ENCODE measurements around the gene LENEP.

Gene LENEP

DNA sequence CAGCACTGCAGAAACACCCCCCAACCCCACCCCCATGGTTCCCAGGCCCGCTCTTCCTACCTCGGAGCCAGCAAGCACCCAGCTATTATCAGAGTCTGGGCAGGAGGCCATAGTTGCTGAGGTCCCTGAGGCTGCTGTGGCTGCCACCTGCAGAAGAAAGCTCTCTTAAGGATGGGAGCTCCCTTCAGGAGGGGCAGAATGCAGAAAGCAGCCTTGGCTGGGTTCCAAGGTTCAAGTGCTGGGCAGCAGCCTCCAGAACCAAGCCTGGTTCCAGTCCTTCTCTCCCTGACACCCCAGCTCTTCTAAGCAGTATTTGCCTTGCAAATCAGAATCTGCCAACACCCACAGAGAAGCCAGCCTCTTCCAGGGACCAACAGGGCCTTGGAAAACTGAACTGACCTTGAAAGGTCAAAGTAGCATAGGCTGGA lies 39.8 kb upstream of the LENEP start:
- Histone ChIP-seq H3K9me3 (ENCODE audit: control insufficient read depth, low read length) (no peaks in the 10 kb centered on the region), H3K4me3 (ENCODE audit: insufficient read depth, low read depth, low read length, poor library complexity, severe bottlenecking) (peak overlapping the region; percentile 43), H3K27ac (ENCODE audit: insufficient read depth, low read length, poor library complexity, severe bottlenecking) (peak overlapping the region; percentile 99), H3K4me1 (ENCODE audit: control insufficient read depth, insufficient read depth, low read length, poor library complexity, severe bottlenecking) (peaks cover 61% of the 10 kb centered on the region), H3K27me3 (replicated peaks; ENCODE audit: control insufficient read depth, insufficient read depth, low read length, poor library complexity, severe bottlenecking) (no peaks in the 10 kb centered on the region), H3K36me3 (ENCODE audit: control insufficient read depth, insufficient read depth, low read length) (peaks cover 22% of the 10 kb centered on the region)
- no peak for DNase-seq

DNA sequence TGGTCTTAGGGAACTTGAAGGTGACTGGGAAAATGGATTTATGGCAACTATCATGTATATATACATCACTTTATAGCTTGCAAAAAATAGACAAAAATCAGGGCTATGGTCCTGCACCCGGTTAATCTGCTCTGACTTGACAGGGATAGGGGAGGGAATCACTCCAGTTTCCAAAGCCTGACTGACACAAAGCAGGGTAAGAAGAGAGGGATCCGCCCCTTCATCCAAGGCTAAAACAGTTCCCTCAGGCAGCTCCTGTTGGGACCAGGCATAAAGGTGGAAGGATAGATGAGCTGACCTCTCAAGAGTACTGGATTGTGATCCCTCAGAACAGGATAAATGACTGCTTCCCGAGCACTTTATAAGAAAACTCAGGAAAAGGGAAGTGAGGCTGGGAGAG lies 38.8 kb upstream of the LENEP start:
- Histone ChIP-seq H3K27me3 (replicated peaks; ENCODE audit: control insufficient read depth, insufficient read depth, low read length, poor library complexity, severe bottlenecking) (no peaks in the 10 kb centered on the region), H3K9me3 (ENCODE audit: control insufficient read depth, low read length) (no peaks in the 10 kb centered on the region), H3K27ac (ENCODE audit: insufficient read depth, low read length, poor library complexity, severe bottlenecking) (peak overlapping the region; percentile 99), H3K4me1 (ENCODE audit: control insufficient read depth, insufficient read depth, low read length, poor library complexity, severe bottlenecking) (peaks cover 61% of the 10 kb centered on the region), H3K4me3 (ENCODE audit: insufficient read depth, low read depth, low read length, poor library complexity, severe bottlenecking) (peak overlapping the region; percentile 43), H3K36me3 (ENCODE audit: control insufficient read depth, insufficient read depth, low read length) (peaks cover 27% of the 10 kb centered on the region)
- no peak for DNase-seq

DNA sequence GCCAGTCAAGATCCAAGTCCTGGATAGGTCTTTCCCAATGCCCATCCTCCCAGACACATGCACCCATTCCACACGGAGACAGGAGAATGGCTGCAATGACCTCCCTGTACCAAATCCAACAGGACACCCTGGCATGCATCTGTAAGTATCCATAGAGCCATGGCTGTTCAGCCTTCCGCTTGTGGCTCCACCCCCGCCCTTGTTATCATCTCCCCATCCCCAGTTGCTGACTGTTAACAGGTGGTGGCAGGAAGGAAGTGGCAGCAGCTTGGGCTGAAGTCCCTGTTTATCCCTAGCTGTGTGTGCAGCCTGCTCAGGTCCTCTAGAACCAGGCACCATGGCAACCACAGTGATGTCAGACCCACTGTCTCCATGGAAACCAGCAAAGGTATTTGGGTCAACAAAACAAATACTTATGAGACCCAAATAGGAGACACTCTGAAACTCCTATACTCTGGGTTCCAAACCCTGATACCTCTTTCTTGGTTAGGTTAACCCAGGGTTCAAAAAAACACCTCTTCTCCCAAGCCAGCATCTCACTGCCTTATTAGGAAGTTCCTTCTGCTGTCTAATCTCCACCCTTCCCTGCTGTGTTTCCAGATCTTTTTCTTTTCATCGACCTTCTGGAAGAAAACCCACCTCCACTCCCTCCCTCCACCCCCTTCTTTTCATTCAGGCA lies 38.2 kb upstream of the LENEP start:
- H3K36me3 ChIP-seq (ENCODE audit: control insufficient read depth, insufficient read depth, low read length), result peaks cover 28% of the 10 kb centered on the region
- H3K4me1 ChIP-seq (ENCODE audit: control insufficient read depth, insufficient read depth, low read length, poor library complexity, severe bottlenecking), result peaks cover 60% of the 10 kb centered on the region

DNA sequence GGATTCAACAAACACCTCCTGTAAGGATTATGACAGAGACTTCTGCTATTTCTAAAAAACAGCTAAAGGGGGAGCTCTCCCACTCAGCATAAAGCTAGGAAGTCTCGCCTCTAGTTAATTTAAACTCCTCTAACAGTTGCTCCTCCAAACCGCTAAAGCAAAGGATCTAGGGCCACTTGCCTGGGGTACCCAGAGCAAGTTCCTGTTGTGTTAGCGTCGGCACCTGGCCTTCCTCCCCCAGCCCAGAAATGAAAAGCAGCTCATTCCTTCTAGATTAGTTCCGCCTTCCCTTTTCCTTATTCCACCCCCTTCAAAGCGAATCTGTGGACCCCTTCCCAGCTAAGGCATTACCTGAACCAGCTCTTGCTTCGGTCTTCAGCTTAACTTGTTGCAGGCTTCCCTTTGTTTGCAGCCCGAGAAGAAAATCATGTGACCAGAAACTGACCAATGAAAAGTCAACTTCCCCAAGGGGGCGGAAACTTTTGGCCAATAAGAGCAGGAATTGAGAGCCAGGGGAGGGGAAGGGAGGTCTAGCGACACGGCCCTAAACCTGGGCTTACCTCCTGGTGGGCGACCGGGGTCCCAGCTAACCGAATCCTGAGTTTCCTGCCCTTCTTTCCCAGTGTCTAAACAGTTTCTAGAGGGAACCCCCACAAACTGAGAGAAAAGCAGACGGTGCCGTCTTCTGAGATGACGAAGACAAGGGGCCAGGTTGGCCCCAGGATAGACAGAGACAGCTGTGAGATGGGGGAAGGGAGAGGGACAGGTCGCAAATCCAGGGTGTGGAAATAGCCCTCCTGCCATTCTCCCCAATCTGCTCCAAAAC lies 37.5 kb upstream of the LENEP start, which contains the start of gene PBXIP1:
PBXIP1 (minus strand) TSS at position 382 of the 826 bp plus-strand sequence. CDS start 2,378 bp downstream, outside the sequence.
- H3K4me1 ChIP-seq (ENCODE audit: control insufficient read depth, insufficient read depth, low read length, poor library complexity, severe bottlenecking), result peaks cover 58% of the 10 kb centered on the region
- H3K4me3 ChIP-seq (ENCODE audit: insufficient read depth, low read depth, low read length, poor library complexity, severe bottlenecking), result peak within 1 kb of the TSS; percentile 60
- DNase-seq, result peak; percentile 65 to 80 (median 79)
- no peaks in the 10 kb centered on the region for H3K9me3 ChIP-seq (ENCODE audit: control insufficient read depth, low read length)
- no peaks in the 10 kb centered on the region for H3K27me3 ChIP-seq (replicated peaks; ENCODE audit: control insufficient read depth, insufficient read depth, low read length, poor library complexity, severe bottlenecking)
- H3K27ac ChIP-seq (ENCODE audit: insufficient read depth, low read length, poor library complexity, severe bottlenecking), result peak within 1 kb of the TSS; percentile 99
- H3K36me3 ChIP-seq (ENCODE audit: control insufficient read depth, insufficient read depth, low read length), result peaks cover 23% of the 10 kb centered on the region

More for the DNA sequence above, 38.2 kb upstream of the LENEP start:
- Histone ChIP-seq H3K9me3 (ENCODE audit: control insufficient read depth, low read length) (no peaks in the 10 kb centered on the region), H3K27ac (ENCODE audit: insufficient read depth, low read length, poor library complexity, severe bottlenecking) (peak overlapping the region; percentile 99), H3K4me3 (ENCODE audit: insufficient read depth, low read depth, low read length, poor library complexity, severe bottlenecking) (peak overlapping the region; percentile 60), H3K27me3 (replicated peaks; ENCODE audit: control insufficient read depth, insufficient read depth, low read length, poor library complexity, severe bottlenecking) (no peaks in the 10 kb centered on the region)
- peak; percentile 96 to 97 (median 96) for DNase-seq

DNA sequence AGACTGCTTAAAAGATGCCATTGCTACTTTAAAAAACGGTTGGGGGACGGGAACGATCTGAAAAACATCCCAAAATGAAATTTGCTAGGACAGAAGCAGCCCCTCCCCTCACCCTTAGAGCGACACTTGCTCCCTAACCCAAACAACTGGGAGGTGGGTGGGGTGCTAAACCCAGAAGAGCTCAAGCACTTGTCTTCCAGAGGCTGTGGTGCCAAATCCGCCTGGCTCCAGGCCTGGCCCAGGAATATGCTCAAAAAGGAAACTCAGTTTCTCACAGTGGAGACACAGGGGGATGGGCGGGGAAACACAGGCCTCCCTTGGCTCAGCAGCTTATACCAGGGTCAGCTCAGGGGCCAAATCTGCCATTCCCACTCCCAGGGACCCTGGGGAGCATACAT lies 36.8 kb upstream of the LENEP start:
- peaks cover 17% of the 10 kb centered on the region for H3K36me3 ChIP-seq (ENCODE audit: control insufficient read depth, insufficient read depth, low read length)
- peak overlapping the region; percentile 99 for H3K27ac ChIP-seq (ENCODE audit: insufficient read depth, low read length, poor library complexity, severe bottlenecking)
- H3K4me1 ChIP-seq (ENCODE audit: control insufficient read depth, insufficient read depth, low read length, poor library complexity, severe bottlenecking), result peaks cover 54% of the 10 kb centered on the region
- DNase-seq, result no peak
- H3K4me3 ChIP-seq (ENCODE audit: insufficient read depth, low read depth, low read length, poor library complexity, severe bottlenecking), result peak overlapping the region; percentile 60
- no peaks in the 10 kb centered on the region for H3K9me3 ChIP-seq (ENCODE audit: control insufficient read depth, low read length)
- no peaks in the 10 kb centered on the region for H3K27me3 ChIP-seq (replicated peaks; ENCODE audit: control insufficient read depth, insufficient read depth, low read length, poor library complexity, severe bottlenecking)

DNA sequence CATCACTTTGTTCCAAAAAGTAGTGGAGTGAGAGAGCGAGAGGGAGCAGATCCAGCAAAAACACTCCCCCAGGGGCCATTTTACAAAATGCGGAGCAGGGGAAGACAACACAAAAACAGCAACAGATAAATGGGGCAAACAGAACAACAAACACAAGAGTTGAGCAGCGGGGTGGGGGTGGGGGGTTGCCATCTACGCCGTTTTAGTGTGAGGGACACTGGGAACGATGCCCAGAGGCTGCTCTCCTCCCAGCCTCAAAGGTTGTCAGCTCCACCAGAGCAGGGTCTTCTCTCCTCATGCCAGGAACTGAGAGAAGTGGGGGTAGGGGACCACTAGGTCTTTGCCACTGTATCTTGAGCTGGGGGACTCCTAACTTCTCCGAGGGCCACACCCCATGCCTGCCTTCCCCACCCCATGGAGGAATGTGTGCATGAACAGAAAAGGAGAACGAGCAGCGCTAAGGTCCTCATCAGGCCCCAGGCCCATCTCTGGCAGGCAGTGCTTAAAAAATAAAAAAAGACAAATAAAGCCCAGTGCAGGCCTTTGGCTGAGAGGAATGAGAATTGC lies 36.2 kb upstream of the LENEP start:
- no peaks in the 10 kb centered on the region for H3K27me3 ChIP-seq (replicated peaks; ENCODE audit: control insufficient read depth, insufficient read depth, low read length, poor library complexity, severe bottlenecking)
- no peak overlapping the region for H3K4me3 ChIP-seq (ENCODE audit: insufficient read depth, low read depth, low read length, poor library complexity, severe bottlenecking)
- peaks cover 50% of the 10 kb centered on the region for H3K4me1 ChIP-seq (ENCODE audit: control insufficient read depth, insufficient read depth, low read length, poor library complexity, severe bottlenecking)
- peaks cover 17% of the 10 kb centered on the region for H3K36me3 ChIP-seq (ENCODE audit: control insufficient read depth, insufficient read depth, low read length)
- no peak for DNase-seq
- H3K9me3 ChIP-seq (ENCODE audit: control insufficient read depth, low read length), result no peaks in the 10 kb centered on the region
- H3K27ac ChIP-seq (ENCODE audit: insufficient read depth, low read length, poor library complexity, severe bottlenecking), result peak overlapping the region; percentile 99

DNA sequence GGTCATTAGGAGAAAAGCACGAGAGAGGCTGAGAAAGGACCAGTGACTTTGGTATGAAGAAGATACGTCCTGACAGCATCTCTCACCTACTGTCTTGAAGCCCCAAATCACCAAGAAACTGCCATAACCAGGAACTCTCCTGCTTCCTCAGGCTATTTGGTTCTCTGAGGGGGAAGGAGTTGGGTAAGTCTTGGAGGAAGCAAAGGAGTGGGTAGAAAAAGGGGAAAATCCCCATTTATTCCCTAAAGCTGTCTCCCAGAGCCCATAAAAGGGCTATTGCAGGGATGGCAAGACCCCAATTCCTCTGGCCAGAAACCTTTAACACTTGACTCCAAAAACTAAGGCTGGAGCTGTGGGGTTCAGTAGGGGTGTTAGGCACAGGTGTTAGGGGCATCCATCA lies 35.4 kb upstream of the LENEP start:
- Histone ChIP-seq H3K27ac (ENCODE audit: insufficient read depth, low read length, poor library complexity, severe bottlenecking) (peak overlapping the region; percentile 99), H3K4me3 (ENCODE audit: insufficient read depth, low read depth, low read length, poor library complexity, severe bottlenecking) (no peak overlapping the region), H3K9me3 (ENCODE audit: control insufficient read depth, low read length) (no peaks in the 10 kb centered on the region), H3K36me3 (ENCODE audit: control insufficient read depth, insufficient read depth, low read length) (peaks cover 19% of the 10 kb centered on the region), H3K4me1 (ENCODE audit: control insufficient read depth, insufficient read depth, low read length, poor library complexity, severe bottlenecking) (peaks cover 47% of the 10 kb centered on the region), H3K27me3 (replicated peaks; ENCODE audit: control insufficient read depth, insufficient read depth, low read length, poor library complexity, severe bottlenecking) (no peaks in the 10 kb centered on the region)
- no peak for DNase-seq

DNA sequence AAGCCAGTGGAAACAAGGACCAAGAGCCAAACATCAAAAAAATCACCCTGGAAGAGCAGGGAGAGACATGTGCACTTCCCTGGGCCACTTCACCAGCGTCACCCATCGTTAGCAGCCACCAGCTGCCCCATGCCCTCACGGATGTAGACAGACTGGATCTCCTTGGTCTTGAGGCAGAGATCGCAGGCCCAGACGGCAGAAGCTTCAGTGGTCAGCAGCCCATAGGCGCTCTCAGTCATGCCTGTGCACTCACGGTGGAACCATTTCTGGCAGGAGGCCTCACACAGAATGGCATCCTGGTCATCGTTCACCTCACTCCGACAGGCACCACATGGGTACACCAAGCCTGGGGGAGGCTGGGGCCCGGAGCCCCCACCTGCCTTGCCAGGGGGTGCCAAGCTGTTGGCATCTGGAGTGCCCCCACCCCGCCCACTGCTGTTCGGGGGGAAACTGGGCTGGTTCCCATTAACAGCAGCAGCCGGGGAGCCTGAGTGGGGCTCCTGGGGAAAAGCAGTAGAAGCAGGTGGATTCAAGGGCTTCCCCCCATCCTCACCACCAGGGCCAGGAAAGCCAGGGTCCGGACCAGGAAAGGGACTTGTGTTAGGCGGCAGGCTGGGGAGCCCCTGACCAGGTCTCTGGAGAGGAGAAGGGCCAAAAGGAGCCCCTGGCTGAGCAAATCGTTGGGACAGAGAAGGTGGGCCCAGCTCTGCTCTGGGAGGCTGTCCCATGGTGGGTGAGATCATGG lies 34.5 kb upstream of the LENEP start:
- Histone ChIP-seq H3K9me3 (ENCODE audit: control insufficient read depth, low read length) (no peaks in the 10 kb centered on the region), H3K4me1 (ENCODE audit: control insufficient read depth, insufficient read depth, low read length, poor library complexity, severe bottlenecking) (peaks cover 39% of the 10 kb centered on the region), H3K36me3 (ENCODE audit: control insufficient read depth, insufficient read depth, low read length) (peaks cover 27% of the 10 kb centered on the region), H3K27me3 (replicated peaks; ENCODE audit: control insufficient read depth, insufficient read depth, low read length, poor library complexity, severe bottlenecking) (no peaks in the 10 kb centered on the region), H3K4me3 (ENCODE audit: insufficient read depth, low read depth, low read length, poor library complexity, severe bottlenecking) (no peak overlapping the region), H3K27ac (ENCODE audit: insufficient read depth, low read length, poor library complexity, severe bottlenecking) (peak overlapping the region; percentile 20)
- DNase-seq, result no peak

DNA sequence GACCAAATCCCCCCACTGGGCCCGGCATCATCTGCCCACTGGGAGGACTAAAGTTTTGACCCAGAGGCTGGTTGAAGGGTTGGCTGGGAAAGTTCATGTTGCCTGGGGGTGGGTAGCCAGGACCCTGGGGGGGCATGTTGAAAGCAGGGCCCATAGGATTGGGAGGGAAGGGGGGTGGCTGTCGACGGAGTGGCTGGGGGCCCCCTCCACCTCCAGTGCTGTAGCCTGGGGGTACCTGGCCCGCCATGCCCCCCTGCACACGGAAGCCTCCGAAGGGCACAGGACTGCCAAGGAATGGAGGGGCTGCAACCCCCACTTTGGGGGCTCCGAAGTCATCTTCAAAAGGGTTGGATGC lies 34.0 kb upstream of the LENEP start:
- Histone ChIP-seq H3K36me3 (ENCODE audit: control insufficient read depth, insufficient read depth, low read length) (peaks cover 31% of the 10 kb centered on the region), H3K4me3 (ENCODE audit: insufficient read depth, low read depth, low read length, poor library complexity, severe bottlenecking) (no peak overlapping the region), H3K27ac (ENCODE audit: insufficient read depth, low read length, poor library complexity, severe bottlenecking) (peak overlapping the region; percentile 20), H3K27me3 (replicated peaks; ENCODE audit: control insufficient read depth, insufficient read depth, low read length, poor library complexity, severe bottlenecking) (no peaks in the 10 kb centered on the region), H3K4me1 (ENCODE audit: control insufficient read depth, insufficient read depth, low read length, poor library complexity, severe bottlenecking) (peaks cover 33% of the 10 kb centered on the region), H3K9me3 (ENCODE audit: control insufficient read depth, low read length) (no peaks in the 10 kb centered on the region)
- no peak for DNase-seq
